HTERT RPE-1 (cell line): ENCODE data around the gene ZNF234.
"Not testable (repeated sequence)": the region's sequence is repeated elsewhere in the genome, so short reads cannot be mapped to it uniquely, and the experiment has no call there.

Experiments
- in situ Hi-C: fragments of 300-500 bp; cut with MboI; formaldehyde crosslinking; loops from 4 replicates; pipeline ENCODE4 v1.14.3; 2020; ENCODE audit warnings: low sequenced_read_pairs

ZNF234 gene

GRCh38 chr19:44141191-44142058 lies at the start of gene ZNF234:
TSS of gene ZNF234 (plus strand) at chr19:44141554. CDS start at chr19:44144633, 3,079 bp downstream.
- in situ Hi-C loops: no loop called here

GRCh38 chr19:44092108-44092507 lies 49.2 kb upstream of the ZNF234 start:
- in situ Hi-C loops: no loop called here

GRCh38 chr19:44093931-44094765 lies 47.2 kb upstream of the ZNF234 start, which contains the start of gene ZNF224:
TSS of gene ZNF224 (plus strand) at chr19:44094361. CDS start at chr19:44097874, 3,513 bp downstream.
- in situ Hi-C loops: no loop called here

- in situ Hi-C loops: no loop called here
These were observed 33.6 kb upstream of the ZNF234 start for GRCh38 chr19:44107751-44108150.

GRCh38 chr19:44109458-44109857 lies 31.9 kb upstream of the ZNF234 start:
- in situ Hi-C loops: no loop called here

- in situ Hi-C loops: no loop called here
These were observed 29.4 kb upstream of the ZNF234 start for GRCh38 chr19:44111910-44112463.

- in situ Hi-C loops: no loop called here
These were observed 28.6 kb upstream of the ZNF234 start for GRCh38 chr19:44112802-44113137.

GRCh38 chr19:44113138-44113783 lies 28.1 kb upstream of the ZNF234 start, which contains the start of gene ZNF225:
TSS of gene ZNF225 (plus strand) at chr19:44113399. CDS start at chr19:44115828, 2,429 bp downstream.
- in situ Hi-C loops: no loop called here

- in situ Hi-C loops: no loop called here
These were observed 27.5 kb upstream of the ZNF234 start for GRCh38 chr19:44113784-44114390.

- in situ Hi-C loops: not testable (repeated sequence)
These were observed 20.2 kb upstream of the ZNF234 start for GRCh38 chr19:44121162-44121561.

GRCh38 chr19:44131955-44132354 lies 9.4 kb upstream of the ZNF234 start:
- in situ Hi-C loops: no loop called here

GRCh38 chr19:44142059-44142433 lies 692 bp downstream of the ZNF234 start:
- in situ Hi-C loops: no loop called here

- in situ Hi-C loops: no loop called here
These were observed 8.4 kb downstream of the ZNF234 start for GRCh38 chr19:44149776-44150175.

GRCh38 chr19:44151491-44151890 lies 10.1 kb downstream of the ZNF234 start:
- in situ Hi-C loops: no loop called here

GRCh38 chr19:44156475-44156874 lies 15.1 kb downstream of the ZNF234 start:
- in situ Hi-C loops: no loop called here

- in situ Hi-C loops: no loop called here
These were observed 22.4 kb downstream of the ZNF234 start for GRCh38 chr19:44163789-44164188.

GRCh38 chr19:44164327-44164672 lies 22.9 kb downstream of the ZNF234 start:
- in situ Hi-C loops: no loop called here

GRCh38 chr19:44164673-44165512 lies 23.5 kb downstream of the ZNF234 start, which contains the start of gene ZNF226:
TSS of gene ZNF226 (plus strand) at chr19:44165100. CDS start at chr19:44170081, 4,981 bp downstream.
- in situ Hi-C loops: no loop called here

- in situ Hi-C loops: not testable (repeated sequence)
These were observed 29.3 kb downstream of the ZNF234 start for GRCh38 chr19:44170660-44171059.

- in situ Hi-C loops: no loop called here
These were observed 35.2 kb downstream of the ZNF234 start for GRCh38 chr19:44176590-44176989.
